B cell (primary cell): Measurements from ENCODE around the gene NR6A1. TPM values are rescaled to one million over a fixed set of nuclear protein-coding genes. Genes with fewer than 3 reads are reported as not detected.

Experiments used
- ATAC-seq: fragments of 200-7000 bp; cut with Tn5 transposase; one replicate; pipeline ENCODE4 v1.10.0; 2021; ENCODE audit warnings: low read depth, mild to moderate bottlenecking, moderate number of reproducible peaks, moderate library complexity
- CTCF ChIA-PET: fragments of 350-600 bp; sonication (Branson Sonifier 250); formaldehyde crosslinking; loops from one replicate; lab custom pipeline; 2021; ENCODE audit warnings: antibody characterized with exemption, inconsistent platforms; lab: Charles Lee
- POLR2A ChIA-PET: fragments of 350-600 bp; sonication (Branson Sonifier 250); formaldehyde crosslinking; loops from one replicate; lab custom pipeline; 2021; ENCODE audit warnings: antibody characterized with exemption; lab: Charles Lee
- DNase-seq: peaks from one replicate; pipeline ENCODE4 v3.0.0; 2013
- H2AFZ ChIP-seq: 2 replicates; pipeline ENCODE4 v1.6.1; 2012; ENCODE audit warnings: mild to moderate bottlenecking, low read depth, low read length; ENCODE audit not compliant: insufficient read depth, poor library complexity, severe bottlenecking
- H3K27ac ChIP-seq, 2 donors: 1 replicate in 1 of 2; 2 replicates in 1 of 2; pipeline ENCODE4 v1.5.1; 2012 to 2013; ENCODE audit warnings: low read length in 2 of 2, mild to moderate bottlenecking in 2 of 2, moderate library complexity in 1 of 2
- H3K27me3 ChIP-seq, 4 experiments: fragments of 200-600 bp in 1 of 4; sonication (generic) in 1 of 4; replicated peaks in 1 of 4; 1 replicate in 2 of 4; 2 replicates in 2 of 4; pipeline versions ENCODE4 v1.6.1 to v1.7.0; 2013 to 2016; ENCODE audit warnings: low read length in 3 of 4, mild to moderate bottlenecking in 2 of 4, mixed read lengths in 1 of 4, moderate library complexity in 1 of 4; ENCODE audit not compliant: insufficient read depth in 4 of 4, control insufficient read depth in 3 of 4; ENCODE audit errors: control extremely low read depth in 1 of 4
- H3K36me3 ChIP-seq, 2 experiments: replicated peaks in 1 of 2; 1 replicate in 1 of 2; 2 replicates in 1 of 2; pipeline versions ENCODE4 v1.6.1 to v1.7.1; 2013; ENCODE audit warnings: low read length in 1 of 2; ENCODE audit not compliant: insufficient read depth in 2 of 2, control insufficient read depth in 1 of 2; ENCODE audit errors: control extremely low read depth in 1 of 2, extremely low read depth in 1 of 2
- H3K4me1 ChIP-seq, 2 donors: fragments of 200-600 bp in 1 of 2; sonication (generic) in 1 of 2; 1 replicate in 1 of 2; 2 replicates in 1 of 2; pipeline versions ENCODE4 v1.5.1 to v1.6.1; 2013 to 2017; ENCODE audit warnings: low read length in 2 of 2; ENCODE audit not compliant: control insufficient read depth in 2 of 2, insufficient read depth in 2 of 2
- H3K4me2 ChIP-seq: replicated peaks from 2 replicates; pipeline ENCODE3; 2012; ENCODE audit warnings: mild to moderate bottlenecking, low read depth, low read length; ENCODE audit not compliant: poor library complexity, severe bottlenecking
- H3K4me3 ChIP-seq, 5 experiments: fragments of 200-600 bp in 1 of 5; sonication (generic) in 1 of 5; 1 replicate in 3 of 5; 2 replicates in 2 of 5; pipeline versions ENCODE4 v1.5.1 to v1.7.0; 2011 to 2016; ENCODE audit warnings: low read length in 4 of 5, mild to moderate bottlenecking in 4 of 5, low read depth in 2 of 5, control low read depth in 1 of 5, moderate library complexity in 1 of 5; ENCODE audit not compliant: insufficient read depth in 1 of 5; ENCODE audit errors: control extremely low read depth in 1 of 5, extremely low read depth in 1 of 5
- H3K79me2 ChIP-seq: fragments of 200-600 bp; sonication (generic); one replicate; pipeline ENCODE4 v1.6.0; 2016; ENCODE audit warnings: low read length; ENCODE audit not compliant: control insufficient read depth, insufficient read depth
- H3K9ac ChIP-seq: fragments of 200-600 bp; sonication (generic); 2 replicates; pipeline ENCODE4 v1.6.1; 2017; ENCODE audit warnings: mild to moderate bottlenecking, low read length, moderate library complexity
- H3K9me3 ChIP-seq, 3 donors: one replicate each; pipeline versions ENCODE4 v1.6.1 to v1.7.1; 2013; ENCODE audit warnings: low read length in 2 of 3; ENCODE audit not compliant: control insufficient read depth in 2 of 3, insufficient read depth in 1 of 3; ENCODE audit errors: control extremely low read depth in 1 of 3
- H4K20me1 ChIP-seq: 2 replicates; pipeline ENCODE4 v1.6.0; 2012; ENCODE audit warnings: mild to moderate bottlenecking, low read length; ENCODE audit not compliant: insufficient read depth, control insufficient read depth, poor library complexity, severe bottlenecking
- H3K27ac Mint-ChIP-seq: one replicate; pipeline ENCODE4 v1.8.0; 2021; ENCODE audit warnings: mixed read lengths
- H3K27me3 Mint-ChIP-seq: one replicate; pipeline ENCODE4 v1.8.0; 2021; ENCODE audit warnings: mixed read lengths
- H3K4me1 Mint-ChIP-seq: one replicate; pipeline ENCODE4 v1.8.0; 2021; ENCODE audit warnings: mixed read lengths
- H3K4me3 Mint-ChIP-seq: one replicate; pipeline ENCODE4 v1.8.0; 2021; ENCODE audit warnings: mixed read lengths
- H3K9me3 Mint-ChIP-seq: one replicate; pipeline ENCODE4 v1.8.0; 2022; ENCODE audit warnings: mixed read lengths; ENCODE audit not compliant: insufficient read depth
- CTCF ChIP-seq: fragments of 200-600 bp; IDR thresholded peaks from one replicate; pipeline ENCODE4 v1.8.0; 2022; ENCODE audit warnings: antibody characterized with exemption, mild to moderate bottlenecking
- EZH2 ChIP-seq: IDR thresholded peaks from 2 replicates; pipeline ENCODE4 v1.6.1; 2012; ENCODE audit warnings: borderline replicate concordance, low read depth, mild to moderate bottlenecking, moderate library complexity, low read length; ENCODE audit not compliant: insufficient read depth, poor library complexity, severe bottlenecking
- WGBS: methylation state at CpG from one replicate; pipeline ENCODE4 v1.1.5; 2013; ENCODE audit warnings: missing lambda C conversion rate; ENCODE audit not compliant: insufficient coverage; 5-methylcytosine and 5-hydroxymethylcytosine counted together
- intact Hi-C: fragments of 100-400 bp; cut with micrococcal nuclease; formaldehyde crosslinking; loops from one replicate; pipeline ENCODE4 v1.10.0; 2022
- polyA plus RNA-seq: library from polyadenylated mRNA; depleted of rRNA; stranded (reverse); fragments of >200 nt; gene quantifications from 2 replicates; pipeline ENCODE4 v1.2.3, GENCODE V29; 2012
- total RNA-seq, 2 donors: library from RNA; stranded (reverse); fragments of 120-200 nt in 1 of 2; gene quantifications; 1 replicate in 1 of 2; 2 replicates in 1 of 2; pipeline versions ENCODE4 v1.2.3 to v1.2.4, GENCODE V29; 2013 to 2022

Gene NR6A1
- total and polyA plus RNA-seq, 2 donors (not counting 1 experiment from before 2014, with no cell fraction given): 0.09 to 0.67 TPM

GRCh38 chr9:124599121-124599795, 171.9 kb downstream of the NR6A1 start:
- Histone ChIP-seq H3K79me2 (no peaks in the 10 kb centered on the region), H3K9me3 (no peaks in the 10 kb centered on the region), H4K20me1 (no peaks in the 10 kb centered on the region), H3K36me3 (no peaks in the 10 kb centered on the region), H3K4me2 (no peak overlapping the region), H3K27ac (no peak overlapping the region), H2AFZ (no peak overlapping the region), H3K4me1 (no peaks in the 10 kb centered on the region), H3K9ac (no peak overlapping the region), H3K27me3 (peaks cover 0 to 3% (median 0%) of the 10 kb centered on the region in 4 experiments), H3K4me3 (no peak overlapping the region)
- intact Hi-C loops: no loop called here
- no peaks in the 10 kb centered on the region for H3K9me3 Mint-ChIP-seq
- CTCF ChIA-PET: interaction anchor here (0.6 kb wide), 1 partner anchor 11 kb away, joined by 6 read pairs; no protein-coding TSS in a partner anchor
- no peak overlapping the region for H3K4me3 Mint-ChIP-seq
- DNase-seq (no peak), ATAC-seq (no peak)
- POLR2A ChIA-PET: interaction anchor here (0.7 kb wide), 1 partner anchor 94 kb away, joined by 5 read pairs; no protein-coding TSS in a partner anchor
- peaks cover 4% of the 10 kb centered on the region for H3K27me3 Mint-ChIP-seq
- no peak overlapping the region for H3K27ac Mint-ChIP-seq
- TF ChIP-seq EZH2 (no peak), CTCF (no peak)
- H3K4me1 Mint-ChIP-seq: no peaks in the 10 kb centered on the region
- WGBS: 97% methylated on average over 28 of the region's 39 CpGs

GRCh38 chr9:124598048-124598447, 173.1 kb downstream of the NR6A1 start:
- Histone ChIP-seq H3K9ac (no peak overlapping the region), H3K79me2 (no peaks in the 10 kb centered on the region), H3K27me3 (peaks cover 0 to 3% (median 0%) of the 10 kb centered on the region in 4 experiments), H3K4me3 (no peak overlapping the region), H3K4me1 (no peaks in the 10 kb centered on the region), H3K27ac (no peak overlapping the region), H3K36me3 (no peaks in the 10 kb centered on the region), H4K20me1 (no peaks in the 10 kb centered on the region), H3K9me3 (no peaks in the 10 kb centered on the region), H2AFZ (no peak overlapping the region), H3K4me2 (no peak overlapping the region)
- no peak overlapping the region for H3K27ac Mint-ChIP-seq
- POLR2A ChIA-PET: no interaction called here
- WGBS: 100% methylated on average over 2 of the region's 5 CpGs
- intact Hi-C loops: no loop called here
- no peaks in the 10 kb centered on the region for H3K4me1 Mint-ChIP-seq
- H3K9me3 Mint-ChIP-seq: no peaks in the 10 kb centered on the region
- ATAC-seq (no peak), DNase-seq (no peak)
- no peak overlapping the region for H3K4me3 Mint-ChIP-seq
- TF ChIP-seq EZH2 (no peak), CTCF (no peak)
- CTCF ChIA-PET: interaction anchor here (0.9 to 1.3 kb wide), 3 partner anchors 19 to 61 kb away, joined by 3 to 5 read pairs (median 4); no protein-coding TSS in a partner anchor
- H3K27me3 Mint-ChIP-seq: peaks cover 4% of the 10 kb centered on the region
